ENCODE results near the gene GPR55.
"Not testable (repeated sequence)": the region's sequence is repeated elsewhere in the genome, so short reads cannot be mapped to it uniquely, and the experiment has no call there.

GPR55 gene

GRCh38 chr2:230968921-230969658 lies 44.0 kb upstream of the GPR55 start:
- Histone ChIP-seq H3K9ac (no peak overlapping the region), H3K27me3 (ENCODE audit: insufficient read depth, low read depth) (no peaks in the 10 kb centered on the region), H3K4me2 (peak overlapping the region; percentile 4; the same call in 1 of the 2 replicates), H2AFZ (ENCODE audit: low read depth) (no peak overlapping the region), H3K4me1 (ENCODE audit: low read depth, poor library complexity, severe bottlenecking) (peaks cover 33% of the 10 kb centered on the region), H3K36me3 (ENCODE audit: insufficient read depth) (no peaks in the 10 kb centered on the region), H3K27ac (no peak overlapping the region), H4K20me1 (ENCODE audit: insufficient read depth) (no peaks in the 10 kb centered on the region), H3K79me2 (ENCODE audit: insufficient read depth, low read depth) (no peaks in the 10 kb centered on the region), H3K4me3 (IDR thresholded peaks at IDR 0.05; ENCODE audit: insufficient read depth, low read depth, low read length) (no peak overlapping the region)
- TF ChIP-seq, protein P1, sequence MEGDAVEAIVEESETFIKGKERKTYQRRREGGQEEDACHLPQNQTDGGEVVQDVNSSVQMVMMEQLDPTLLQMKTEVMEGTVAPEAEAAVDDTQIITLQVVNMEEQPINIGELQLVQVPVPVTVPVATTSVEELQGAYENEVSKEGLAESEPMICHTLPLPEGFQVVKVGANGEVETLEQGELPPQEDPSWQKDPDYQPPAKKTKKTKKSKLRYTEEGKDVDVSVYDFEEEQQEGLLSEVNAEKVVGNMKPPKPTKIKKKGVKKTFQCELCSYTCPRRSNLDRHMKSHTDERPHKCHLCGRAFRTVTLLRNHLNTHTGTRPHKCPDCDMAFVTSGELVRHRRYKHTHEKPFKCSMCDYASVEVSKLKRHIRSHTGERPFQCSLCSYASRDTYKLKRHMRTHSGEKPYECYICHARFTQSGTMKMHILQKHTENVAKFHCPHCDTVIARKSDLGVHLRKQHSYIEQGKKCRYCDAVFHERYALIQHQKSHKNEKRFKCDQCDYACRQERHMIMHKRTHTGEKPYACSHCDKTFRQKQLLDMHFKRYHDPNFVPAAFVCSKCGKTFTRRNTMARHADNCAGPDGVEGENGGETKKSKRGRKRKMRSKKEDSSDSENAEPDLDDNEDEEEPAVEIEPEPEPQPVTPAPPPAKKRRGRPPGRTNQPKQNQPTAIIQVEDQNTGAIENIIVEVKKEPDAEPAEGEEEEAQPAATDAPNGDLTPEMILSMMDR (conservative IDR thresholded peaks at IDR 0.05; ENCODE audit: low read depth, low read length) = no peak

GRCh38 chr2:230968314-230968713 lies 43.3 kb upstream of the GPR55 start:
- H2AFZ ChIP-seq (ENCODE audit: low read depth); H3K36me3 ChIP-seq (ENCODE audit: insufficient read depth); H3K4me2 ChIP-seq; H3K27me3 ChIP-seq (ENCODE audit: insufficient read depth, low read depth); H4K20me1 ChIP-seq (ENCODE audit: insufficient read depth); H3K4me3 ChIP-seq (IDR thresholded peaks at IDR 0.05; ENCODE audit: insufficient read depth, low read depth, low read length); H3K79me2 ChIP-seq (ENCODE audit: insufficient read depth, low read depth); H3K9ac ChIP-seq; H3K27ac ChIP-seq: not testable (repeated sequence)
- H3K4me1 ChIP-seq (ENCODE audit: low read depth, poor library complexity, severe bottlenecking) = peaks cover 25% of the 10 kb centered on the region

DNA sequence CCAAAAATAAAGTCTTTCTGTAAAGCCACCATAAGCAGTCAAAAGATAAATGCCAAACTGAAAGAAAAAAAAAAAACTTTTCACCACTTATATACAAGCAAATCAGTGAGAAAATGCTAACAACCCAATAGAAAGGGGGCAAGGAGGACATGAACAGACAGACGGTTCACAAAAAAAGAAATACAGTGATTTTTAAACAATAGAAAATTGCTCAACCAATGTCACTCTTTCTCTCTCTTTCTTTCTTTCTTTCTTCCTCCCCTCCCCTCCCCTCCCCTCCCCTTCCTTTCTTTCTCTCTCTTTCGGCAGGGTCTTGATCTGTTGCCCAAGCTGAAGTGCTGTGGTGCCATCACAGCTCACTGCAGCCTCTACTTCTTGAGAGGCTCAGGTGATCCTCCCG lies 42.1 kb upstream of the GPR55 start:
- Histone ChIP-seq H3K27ac (no peak overlapping the region), H2AFZ (ENCODE audit: low read depth) (no peak overlapping the region), H4K20me1 (ENCODE audit: insufficient read depth) (no peaks in the 10 kb centered on the region), H3K4me1 (ENCODE audit: low read depth, poor library complexity, severe bottlenecking) (peaks cover 19% of the 10 kb centered on the region), H3K36me3 (ENCODE audit: insufficient read depth) (no peaks in the 10 kb centered on the region), H3K4me3 (IDR thresholded peaks at IDR 0.05; ENCODE audit: insufficient read depth, low read depth, low read length) (no peak overlapping the region), H3K79me2 (ENCODE audit: insufficient read depth, low read depth) (no peaks in the 10 kb centered on the region), H3K4me2 (no peak overlapping the region), H3K27me3 (ENCODE audit: insufficient read depth, low read depth) (no peaks in the 10 kb centered on the region), H3K9ac (no peak overlapping the region)
- TF ChIP-seq, protein P1 (conservative IDR thresholded peaks at IDR 0.05; ENCODE audit: low read depth, low read length) = no peak

DNA sequence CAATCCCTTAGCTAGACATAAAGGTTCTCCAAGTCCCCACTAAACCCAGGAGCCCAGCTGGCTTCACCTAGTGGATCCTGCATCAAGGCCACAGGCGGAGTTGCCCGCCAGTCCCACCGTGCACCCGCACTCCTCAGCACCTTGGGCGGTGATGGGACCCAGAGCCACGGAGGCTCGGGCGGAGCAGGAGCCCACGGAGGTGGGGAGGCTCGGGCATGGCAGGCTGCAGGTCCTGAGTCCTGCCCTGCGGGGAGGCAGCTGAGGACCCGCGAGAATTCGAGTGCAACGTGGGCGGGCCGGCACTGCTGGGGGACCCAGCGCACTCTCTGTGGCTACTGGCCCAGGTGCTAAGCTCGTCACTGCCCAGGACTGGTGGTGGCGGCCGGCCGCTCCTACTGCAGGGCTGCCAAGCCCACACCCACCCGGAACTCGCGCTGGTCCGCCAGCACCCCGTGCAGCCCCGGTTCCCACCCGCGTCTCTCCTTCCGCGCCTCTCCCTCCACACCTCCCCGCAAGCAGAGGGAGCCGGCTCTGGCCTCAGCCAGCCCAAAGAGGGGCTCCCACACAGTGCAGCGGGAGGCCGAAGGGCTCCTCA lies 39.2 kb upstream of the GPR55 start:
- no peak overlapping the region for H3K4me2 ChIP-seq
- H3K79me2 ChIP-seq (ENCODE audit: insufficient read depth, low read depth) = no peaks in the 10 kb centered on the region
- H3K4me3 ChIP-seq (IDR thresholded peaks at IDR 0.05; ENCODE audit: insufficient read depth, low read depth, low read length) = no peak overlapping the region
- TF ChIP-seq, protein P1 (conservative IDR thresholded peaks at IDR 0.05; ENCODE audit: low read depth, low read length) = no peak
- no peak overlapping the region for H2AFZ ChIP-seq (ENCODE audit: low read depth)
- H3K27me3 ChIP-seq (ENCODE audit: insufficient read depth, low read depth) = no peaks in the 10 kb centered on the region
- H3K4me1 ChIP-seq (ENCODE audit: low read depth, poor library complexity, severe bottlenecking) = peaks cover 30% of the 10 kb centered on the region
- H3K9ac ChIP-seq = no peak overlapping the region
- no peak overlapping the region for H3K27ac ChIP-seq
- no peaks in the 10 kb centered on the region for H3K36me3 ChIP-seq (ENCODE audit: insufficient read depth)
- no peaks in the 10 kb centered on the region for H4K20me1 ChIP-seq (ENCODE audit: insufficient read depth)

GRCh38 chr2:230961091-230961491 lies 36.0 kb upstream of the GPR55 start:
- Histone ChIP-seq H3K27ac (no peak overlapping the region; the same call in 1 of the 2 replicates), H4K20me1 (ENCODE audit: insufficient read depth) (no peaks in the 10 kb centered on the region), H2AFZ (ENCODE audit: low read depth) (no peak overlapping the region; the same call in 1 of the 2 replicates), H3K9ac (no peak overlapping the region), H3K4me2 (no peak overlapping the region), H3K4me3 (IDR thresholded peaks at IDR 0.05; ENCODE audit: insufficient read depth, low read depth, low read length) (no peak overlapping the region), H3K79me2 (ENCODE audit: insufficient read depth, low read depth) (0 out of 2 replicates have a peak, but pooled peaks cover 7% of the 10 kb centered on the region), H3K4me1 (ENCODE audit: low read depth, poor library complexity, severe bottlenecking) (peaks cover 46% of the 10 kb centered on the region), H3K36me3 (ENCODE audit: insufficient read depth) (no peaks in the 10 kb centered on the region), H3K27me3 (ENCODE audit: insufficient read depth, low read depth) (no peaks in the 10 kb centered on the region)
- TF ChIP-seq, protein P1 (conservative IDR thresholded peaks at IDR 0.05; ENCODE audit: low read depth, low read length) = no peak

Measured in KMS-11 (cell line).